SK-N-SH treated with all-trans-retinoic acid at 6 μM for 48 hours (cell line): ENCODE results near the gene PDSS2.

ENCODE experiments used
- ATAC-seq: fragments of 200-7000 bp; cut with Tn5 transposase; 3 replicates; pipeline ENCODE4 v1.9.1; 2020; ENCODE audit warnings: mild to moderate bottlenecking, moderate library complexity
- ARNTL ChIP-seq: fragments of 450-650 bp; formaldehyde crosslinking; IDR thresholded peaks from 2 replicates; pipeline ENCODE4 v1.5.0; 2020; ENCODE audit warnings: low read depth, mild to moderate bottlenecking, moderate library complexity, borderline replicate concordance
- BACH2 ChIP-seq: fragments of 250-450 bp; sonication (Bioruptor Pico); IDR thresholded peaks from 2 replicates; pipeline ENCODE4 v1.9.0; 2021; ENCODE audit warnings: mild to moderate bottlenecking, borderline replicate concordance
- CSDC2 ChIP-seq: fragments of 250-450 bp; sonication (Bioruptor Pico); IDR thresholded peaks from 2 replicates; pipeline ENCODE4 v1.5.0; 2020; ENCODE audit warnings: mild to moderate bottlenecking, moderate library complexity
- GLIS3 ChIP-seq: fragments of 250-450 bp; sonication (Bioruptor Pico); IDR thresholded peaks from 2 replicates; pipeline ENCODE4 v1.5.0; 2020; ENCODE audit warnings: mild to moderate bottlenecking, moderate library complexity
- ISL1 ChIP-seq: fragments of 250-450 bp; sonication (Bioruptor Pico); IDR thresholded peaks from 2 replicates; pipeline ENCODE4 v2.1.2; 2022; ENCODE audit warnings: mild to moderate bottlenecking, moderate library complexity
- OSR1 ChIP-seq: fragments of 250-450 bp; sonication (Bioruptor Pico); IDR thresholded peaks from 2 replicates; pipeline ENCODE4 v1.8.0; 2022; ENCODE audit warnings: moderate library complexity, mild to moderate bottlenecking, inconsistent platforms
- PPARA ChIP-seq: fragments of 250-450 bp; sonication (Bioruptor Pico); IDR thresholded peaks from 2 replicates; pipeline ENCODE4 v1.5.0; 2020; ENCODE audit warnings: mild to moderate bottlenecking, borderline replicate concordance
- RARB ChIP-seq: fragments of 250-450 bp; sonication (Bioruptor Pico); IDR thresholded peaks from 2 replicates; pipeline ENCODE4 v1.8.0; 2021; ENCODE audit warnings: mild to moderate bottlenecking, moderate library complexity
- SNAI2 ChIP-seq: fragments of 250-450 bp; sonication (Bioruptor Pico); IDR thresholded peaks from 2 replicates; pipeline ENCODE4 v1.5.0; 2020; ENCODE audit warnings: mild to moderate bottlenecking, moderate library complexity
- TCF4 ChIP-seq: fragments of 250-450 bp; sonication (Bioruptor Pico); IDR thresholded peaks from 2 replicates; pipeline ENCODE4 v1.8.0; 2021; ENCODE audit warnings: mild to moderate bottlenecking, moderate library complexity, borderline replicate concordance
- TOX ChIP-seq: fragments of 250-450 bp; sonication (Bioruptor Pico); IDR thresholded peaks from 2 replicates; pipeline ENCODE4 v1.8.0; 2021; ENCODE audit warnings: mild to moderate bottlenecking, moderate library complexity, borderline replicate concordance
- ZC3H10 ChIP-seq: fragments of 250-450 bp; sonication (Bioruptor Pico); IDR thresholded peaks from 2 replicates; pipeline ENCODE4 v1.5.1; 2021; ENCODE audit warnings: mild to moderate bottlenecking, moderate library complexity
- ZFP3 ChIP-seq: fragments of 250-450 bp; sonication (Bioruptor Pico); IDR thresholded peaks from 2 replicates; pipeline ENCODE4 v1.5.0; 2020; ENCODE audit warnings: mild to moderate bottlenecking, moderate library complexity
- ZFP30 ChIP-seq: fragments of 450-650 bp; formaldehyde crosslinking; IDR thresholded peaks from 2 replicates; pipeline ENCODE4 v1.5.0; 2022; ENCODE audit warnings: mild to moderate bottlenecking, moderate library complexity
- ZNF565 ChIP-seq: fragments of 450-650 bp; formaldehyde crosslinking; conservative IDR thresholded peaks from 2 replicates; pipeline ENCODE4 v1.5.0; 2020; ENCODE audit warnings: low read depth, mild to moderate bottlenecking, moderate library complexity
- ZNF70 ChIP-seq: fragments of 450-650 bp; formaldehyde crosslinking; IDR thresholded peaks from 2 replicates; pipeline ENCODE4 v1.5.0; 2020; ENCODE audit warnings: mild to moderate bottlenecking, moderate library complexity
- ZNF8 ChIP-seq: fragments of 450-650 bp; formaldehyde crosslinking; IDR thresholded peaks from 2 replicates; pipeline ENCODE4 v1.5.0; 2020; ENCODE audit warnings: mild to moderate bottlenecking, moderate library complexity
- TF ChIP-seq, protein P1 (sequence below): fragments of 250-450 bp; sonication (Bioruptor Pico); IDR thresholded peaks from 2 replicates; pipeline ENCODE4 v1.5.1; 2021; ENCODE audit warnings: mild to moderate bottlenecking, moderate library complexity
- TF ChIP-seq, protein P2 (sequence below): fragments of 250-450 bp; sonication (Bioruptor Pico); IDR thresholded peaks from 2 replicates; pipeline ENCODE4 v1.8.0; 2020; ENCODE audit warnings: mild to moderate bottlenecking, moderate library complexity, borderline replicate concordance
- TF ChIP-seq, protein P3 (sequence below): fragments of 250-450 bp; sonication (Bioruptor Pico); IDR thresholded peaks from 2 replicates; pipeline ENCODE4 v1.5.1; 2020; ENCODE audit warnings: low read depth, mild to moderate bottlenecking, moderate library complexity
- TF ChIP-seq, protein P4 (sequence below): fragments of 250-450 bp; sonication (Bioruptor Pico); IDR thresholded peaks from 2 replicates; pipeline ENCODE4 v1.8.0; 2021; ENCODE audit warnings: low read depth, mild to moderate bottlenecking, moderate library complexity, borderline replicate concordance
- TF ChIP-seq, protein P5 (sequence below): fragments of 250-450 bp; sonication (Bioruptor Pico); IDR thresholded peaks from 2 replicates; pipeline ENCODE4 v1.5.0; 2020; ENCODE audit warnings: mild to moderate bottlenecking, moderate library complexity

The PDSS2 gene

DNA sequence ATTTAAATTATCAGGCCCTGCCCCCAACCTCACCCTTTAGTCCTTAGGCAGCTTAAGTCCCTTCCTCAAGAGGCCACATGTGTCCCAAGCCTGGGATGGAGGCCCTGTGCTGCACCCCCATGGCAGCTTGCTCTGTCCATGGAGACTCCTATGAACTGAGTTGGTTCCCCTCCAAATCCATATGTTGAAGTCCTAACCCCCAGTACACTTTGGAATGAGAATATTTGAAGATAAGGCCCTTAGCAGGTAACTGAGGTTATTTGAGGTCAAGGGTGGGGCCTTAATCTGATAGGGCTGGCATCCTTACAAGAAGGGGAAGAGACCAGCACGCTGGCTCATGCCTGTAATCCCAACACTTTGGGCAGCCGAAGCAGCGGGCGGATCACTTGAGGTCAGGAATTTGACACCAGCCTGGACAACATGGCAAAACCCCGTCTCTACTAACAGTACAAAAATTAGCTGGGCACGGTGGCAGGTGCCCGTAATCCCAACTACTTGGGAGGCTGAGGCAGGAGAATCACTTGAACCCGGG lies 337.3 kb downstream of the PDSS2 start:
- TF ChIP-seq, protein P1, sequence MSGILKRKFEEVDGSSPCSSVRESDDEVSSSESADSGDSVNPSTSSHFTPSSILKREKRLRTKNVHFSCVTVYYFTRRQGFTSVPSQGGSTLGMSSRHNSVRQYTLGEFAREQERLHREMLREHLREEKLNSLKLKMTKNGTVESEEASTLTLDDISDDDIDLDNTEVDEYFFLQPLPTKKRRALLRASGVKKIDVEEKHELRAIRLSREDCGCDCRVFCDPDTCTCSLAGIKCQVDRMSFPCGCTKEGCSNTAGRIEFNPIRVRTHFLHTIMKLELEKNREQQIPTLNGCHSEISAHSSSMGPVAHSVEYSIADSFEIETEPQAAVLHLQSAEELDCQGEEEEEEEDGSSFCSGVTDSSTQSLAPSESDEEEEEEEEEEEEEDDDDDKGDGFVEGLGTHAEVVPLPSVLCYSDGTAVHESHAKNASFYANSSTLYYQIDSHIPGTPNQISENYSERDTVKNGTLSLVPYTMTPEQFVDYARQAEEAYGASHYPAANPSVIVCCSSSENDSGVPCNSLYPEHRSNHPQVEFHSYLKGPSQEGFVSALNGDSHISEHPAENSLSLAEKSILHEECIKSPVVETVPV (CRISPR knock-in tag), result no peak
- TF ChIP-seq GLIS3 (CRISPR knock-in tag) (no peak), ZNF565 (CRISPR knock-in tag) (no peak), SNAI2 (CRISPR knock-in tag) (no peak), ZFP30 (CRISPR knock-in tag) (no peak), ISL1 (CRISPR knock-in tag) (no peak), CSDC2 (CRISPR knock-in tag) (no peak), ZNF8 (CRISPR knock-in tag) (no peak), OSR1 (no peak), ARNTL (CRISPR knock-in tag) (no peak), TOX (CRISPR knock-in tag) (no peak), ZNF70 (no peak), ZFP3 (CRISPR knock-in tag) (no peak), RARB (CRISPR knock-in tag) (no peak)
- TF ChIP-seq, protein P2, sequence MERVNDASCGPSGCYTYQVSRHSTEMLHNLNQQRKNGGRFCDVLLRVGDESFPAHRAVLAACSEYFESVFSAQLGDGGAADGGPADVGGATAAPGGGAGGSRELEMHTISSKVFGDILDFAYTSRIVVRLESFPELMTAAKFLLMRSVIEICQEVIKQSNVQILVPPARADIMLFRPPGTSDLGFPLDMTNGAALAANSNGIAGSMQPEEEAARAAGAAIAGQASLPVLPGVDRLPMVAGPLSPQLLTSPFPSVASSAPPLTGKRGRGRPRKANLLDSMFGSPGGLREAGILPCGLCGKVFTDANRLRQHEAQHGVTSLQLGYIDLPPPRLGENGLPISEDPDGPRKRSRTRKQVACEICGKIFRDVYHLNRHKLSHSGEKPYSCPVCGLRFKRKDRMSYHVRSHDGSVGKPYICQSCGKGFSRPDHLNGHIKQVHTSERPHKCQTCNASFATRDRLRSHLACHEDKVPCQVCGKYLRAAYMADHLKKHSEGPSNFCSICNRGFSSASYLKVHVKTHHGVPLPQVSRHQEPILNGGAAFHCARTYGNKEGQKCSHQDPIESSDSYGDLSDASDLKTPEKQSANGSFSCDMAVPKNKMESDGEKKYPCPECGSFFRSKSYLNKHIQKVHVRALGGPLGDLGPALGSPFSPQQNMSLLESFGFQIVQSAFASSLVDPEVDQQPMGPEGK (CRISPR knock-in tag), result no peak
- TF ChIP-seq, protein P3, sequence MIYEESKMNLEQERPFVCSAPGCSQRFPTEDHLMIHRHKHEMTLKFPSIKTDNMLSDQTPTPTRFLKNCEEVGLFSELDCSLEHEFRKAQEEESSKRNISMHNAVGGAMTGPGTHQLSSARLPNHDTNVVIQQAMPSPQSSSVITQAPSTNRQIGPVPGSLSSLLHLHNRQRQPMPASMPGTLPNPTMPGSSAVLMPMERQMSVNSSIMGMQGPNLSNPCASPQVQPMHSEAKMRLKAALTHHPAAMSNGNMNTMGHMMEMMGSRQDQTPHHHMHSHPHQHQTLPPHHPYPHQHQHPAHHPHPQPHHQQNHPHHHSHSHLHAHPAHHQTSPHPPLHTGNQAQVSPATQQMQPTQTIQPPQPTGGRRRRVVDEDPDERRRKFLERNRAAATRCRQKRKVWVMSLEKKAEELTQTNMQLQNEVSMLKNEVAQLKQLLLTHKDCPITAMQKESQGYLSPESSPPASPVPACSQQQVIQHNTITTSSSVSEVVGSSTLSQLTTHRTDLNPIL (CRISPR knock-in tag), result no peak
- TF ChIP-seq, all 23 proteins: peak for 0
- no peak for ATAC-seq

DNA sequence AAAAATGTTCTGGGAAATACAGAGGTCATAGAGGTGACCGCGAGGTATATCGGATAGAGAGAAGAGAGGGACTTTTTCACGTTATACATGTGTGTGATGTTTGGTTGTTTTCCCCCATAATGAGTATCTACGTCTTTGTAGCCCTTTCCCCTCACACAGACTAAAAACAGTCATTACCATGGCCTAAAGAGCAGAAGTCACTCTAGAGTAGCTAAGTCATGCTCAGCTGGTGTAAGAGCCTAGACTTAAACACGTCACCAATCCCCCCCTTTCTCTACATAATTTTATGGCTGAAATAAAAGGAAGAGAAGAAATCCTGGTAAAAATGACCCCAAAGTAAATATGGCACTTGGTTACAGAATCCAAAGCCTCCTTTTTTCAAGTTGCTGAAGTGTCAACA lies 338.1 kb downstream of the PDSS2 start:
- ATAC-seq, result no peak
- TF ChIP-seq ARNTL (CRISPR knock-in tag) (no peak), CSDC2 (CRISPR knock-in tag) (no peak), SNAI2 (CRISPR knock-in tag) (no peak), ZNF8 (CRISPR knock-in tag) (no peak), TOX (CRISPR knock-in tag) (no peak), ZFP30 (CRISPR knock-in tag) (no peak), ISL1 (CRISPR knock-in tag) (no peak), TCF4 (no peak), ZNF70 (no peak), OSR1 (no peak), ZFP3 (CRISPR knock-in tag) (no peak), BACH2 (no peak), ZC3H10 (CRISPR knock-in tag) (no peak), RARB (CRISPR knock-in tag) (no peak), PPARA (no peak), ZNF565 (CRISPR knock-in tag) (no peak)
- TF ChIP-seq, protein P1 (CRISPR knock-in tag), result no peak
- TF ChIP-seq, protein P4, sequence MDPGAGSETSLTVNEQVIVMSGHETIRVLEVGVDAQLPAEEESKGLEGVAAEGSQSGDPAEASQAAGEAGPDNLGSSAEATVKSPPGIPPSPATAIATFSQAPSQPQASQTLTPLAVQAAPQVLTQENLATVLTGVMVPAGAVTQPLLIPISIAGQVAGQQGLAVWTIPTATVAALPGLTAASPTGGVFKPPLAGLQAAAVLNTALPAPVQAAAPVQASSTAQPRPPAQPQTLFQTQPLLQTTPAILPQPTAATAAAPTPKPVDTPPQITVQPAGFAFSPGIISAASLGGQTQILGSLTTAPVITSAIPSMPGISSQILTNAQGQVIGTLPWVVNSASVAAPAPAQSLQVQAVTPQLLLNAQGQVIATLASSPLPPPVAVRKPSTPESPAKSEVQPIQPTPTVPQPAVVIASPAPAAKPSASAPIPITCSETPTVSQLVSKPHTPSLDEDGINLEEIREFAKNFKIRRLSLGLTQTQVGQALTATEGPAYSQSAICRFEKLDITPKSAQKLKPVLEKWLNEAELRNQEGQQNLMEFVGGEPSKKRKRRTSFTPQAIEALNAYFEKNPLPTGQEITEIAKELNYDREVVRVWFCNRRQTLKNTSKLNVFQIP (CRISPR knock-in tag), result no peak
- TF ChIP-seq, protein P2 (CRISPR knock-in tag), result no peak
- TF ChIP-seq, protein P5, sequence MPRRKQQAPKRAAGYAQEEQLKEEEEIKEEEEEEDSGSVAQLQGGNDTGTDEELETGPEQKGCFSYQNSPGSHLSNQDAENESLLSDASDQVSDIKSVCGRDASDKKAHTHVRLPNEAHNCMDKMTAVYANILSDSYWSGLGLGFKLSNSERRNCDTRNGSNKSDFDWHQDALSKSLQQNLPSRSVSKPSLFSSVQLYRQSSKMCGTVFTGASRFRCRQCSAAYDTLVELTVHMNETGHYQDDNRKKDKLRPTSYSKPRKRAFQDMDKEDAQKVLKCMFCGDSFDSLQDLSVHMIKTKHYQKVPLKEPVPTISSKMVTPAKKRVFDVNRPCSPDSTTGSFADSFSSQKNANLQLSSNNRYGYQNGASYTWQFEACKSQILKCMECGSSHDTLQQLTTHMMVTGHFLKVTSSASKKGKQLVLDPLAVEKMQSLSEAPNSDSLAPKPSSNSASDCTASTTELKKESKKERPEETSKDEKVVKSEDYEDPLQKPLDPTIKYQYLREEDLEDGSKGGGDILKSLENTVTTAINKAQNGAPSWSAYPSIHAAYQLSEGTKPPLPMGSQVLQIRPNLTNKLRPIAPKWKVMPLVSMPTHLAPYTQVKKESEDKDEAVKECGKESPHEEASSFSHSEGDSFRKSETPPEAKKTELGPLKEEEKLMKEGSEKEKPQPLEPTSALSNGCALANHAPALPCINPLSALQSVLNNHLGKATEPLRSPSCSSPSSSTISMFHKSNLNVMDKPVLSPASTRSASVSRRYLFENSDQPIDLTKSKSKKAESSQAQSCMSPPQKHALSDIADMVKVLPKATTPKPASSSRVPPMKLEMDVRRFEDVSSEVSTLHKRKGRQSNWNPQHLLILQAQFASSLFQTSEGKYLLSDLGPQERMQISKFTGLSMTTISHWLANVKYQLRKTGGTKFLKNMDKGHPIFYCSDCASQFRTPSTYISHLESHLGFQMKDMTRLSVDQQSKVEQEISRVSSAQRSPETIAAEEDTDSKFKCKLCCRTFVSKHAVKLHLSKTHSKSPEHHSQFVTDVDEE (CRISPR knock-in tag), result no peak
